Subcutaneous adipose tissue (tissue), 4 donors: ENCODE measurements around the gene MUC22. TPM values are rescaled to one million over a fixed set of nuclear protein-coding genes. Genes with fewer than 3 reads are reported as not detected.

Experiments
- total RNA-seq, 4 donors: library from RNA; depleted of rRNA; stranded (reverse); fragments of >200 nt; gene quantifications; one replicate each; pipeline ENCODE4 v1.1.0, GENCODE V29; 2016
- TF ChIP-seq, protein P1 (sequence below): fragments of 450-650 bp; IDR thresholded peaks from one replicate; pipeline ENCODE4 v1.5.1; 2016; ENCODE audit warnings: low read depth, mild to moderate bottlenecking, control low read depth, antibody characterized with exemption, moderate library complexity

MUC22 gene
- total RNA-seq, 4 donors from 2014 or later: not detected

DNA sequence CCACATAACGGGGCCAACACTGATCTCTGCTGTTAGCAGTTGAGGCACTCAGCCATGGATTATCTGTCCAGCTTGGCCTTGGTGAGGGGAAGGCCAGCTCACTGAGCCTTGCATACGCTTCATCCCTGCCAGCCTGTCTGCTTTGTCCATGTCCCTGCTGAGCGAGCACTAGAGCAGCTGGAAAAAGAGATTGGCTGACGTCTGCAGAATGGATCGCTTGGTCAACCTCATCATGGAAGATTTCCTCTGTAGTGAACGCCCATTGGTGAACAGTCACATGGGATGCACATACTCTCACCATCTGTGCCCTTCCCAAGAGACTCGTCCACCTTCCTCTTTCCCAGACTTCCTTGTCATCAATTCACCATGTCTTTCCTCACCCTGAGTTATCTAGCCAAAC, 26.9 kb downstream of the MUC22 start:
- TF ChIP-seq, protein P1, sequence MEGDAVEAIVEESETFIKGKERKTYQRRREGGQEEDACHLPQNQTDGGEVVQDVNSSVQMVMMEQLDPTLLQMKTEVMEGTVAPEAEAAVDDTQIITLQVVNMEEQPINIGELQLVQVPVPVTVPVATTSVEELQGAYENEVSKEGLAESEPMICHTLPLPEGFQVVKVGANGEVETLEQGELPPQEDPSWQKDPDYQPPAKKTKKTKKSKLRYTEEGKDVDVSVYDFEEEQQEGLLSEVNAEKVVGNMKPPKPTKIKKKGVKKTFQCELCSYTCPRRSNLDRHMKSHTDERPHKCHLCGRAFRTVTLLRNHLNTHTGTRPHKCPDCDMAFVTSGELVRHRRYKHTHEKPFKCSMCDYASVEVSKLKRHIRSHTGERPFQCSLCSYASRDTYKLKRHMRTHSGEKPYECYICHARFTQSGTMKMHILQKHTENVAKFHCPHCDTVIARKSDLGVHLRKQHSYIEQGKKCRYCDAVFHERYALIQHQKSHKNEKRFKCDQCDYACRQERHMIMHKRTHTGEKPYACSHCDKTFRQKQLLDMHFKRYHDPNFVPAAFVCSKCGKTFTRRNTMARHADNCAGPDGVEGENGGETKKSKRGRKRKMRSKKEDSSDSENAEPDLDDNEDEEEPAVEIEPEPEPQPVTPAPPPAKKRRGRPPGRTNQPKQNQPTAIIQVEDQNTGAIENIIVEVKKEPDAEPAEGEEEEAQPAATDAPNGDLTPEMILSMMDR: no peak

DNA sequence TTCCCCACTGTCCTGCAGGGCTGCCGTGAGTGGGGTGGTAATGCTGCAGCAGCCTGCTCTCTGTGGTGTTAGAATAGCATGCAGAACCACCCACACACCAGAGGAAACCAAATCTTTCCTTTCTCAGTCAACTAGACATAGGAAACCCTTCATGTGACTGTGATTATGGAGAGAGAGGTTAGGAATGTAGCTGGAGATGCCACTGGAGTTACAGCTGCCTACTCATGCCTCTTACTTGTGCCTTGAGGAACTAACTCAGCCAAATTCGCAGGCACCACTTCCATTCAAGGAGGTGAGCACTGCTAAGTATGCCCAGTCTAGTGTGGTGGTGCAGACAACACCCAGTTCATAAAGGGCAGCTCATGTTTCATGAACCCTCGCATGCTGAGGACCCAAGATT, 27.4 kb downstream of the MUC22 start:
- TF ChIP-seq, protein P1: no peak

DNA sequence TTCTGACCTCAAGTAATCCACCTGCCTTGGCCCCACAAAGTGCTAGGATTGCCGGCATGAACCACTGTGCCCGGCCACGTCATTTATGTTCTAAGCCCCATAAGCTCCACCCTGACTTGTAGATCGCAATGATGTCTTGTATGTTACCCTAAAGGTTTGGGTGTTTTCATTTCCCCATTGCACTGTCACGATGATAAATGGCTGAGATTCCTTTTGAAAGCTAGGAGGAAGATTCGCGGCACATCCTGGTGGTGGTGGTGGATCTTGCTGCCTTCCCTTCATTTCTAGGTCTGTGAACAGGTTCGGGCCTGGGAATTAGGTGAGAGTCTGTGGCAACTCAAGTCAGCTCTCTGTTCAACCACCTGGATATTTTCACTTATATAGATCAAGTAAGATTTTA, 28.3 kb downstream of the MUC22 start:
- TF ChIP-seq, protein P1: no peak

DNA sequence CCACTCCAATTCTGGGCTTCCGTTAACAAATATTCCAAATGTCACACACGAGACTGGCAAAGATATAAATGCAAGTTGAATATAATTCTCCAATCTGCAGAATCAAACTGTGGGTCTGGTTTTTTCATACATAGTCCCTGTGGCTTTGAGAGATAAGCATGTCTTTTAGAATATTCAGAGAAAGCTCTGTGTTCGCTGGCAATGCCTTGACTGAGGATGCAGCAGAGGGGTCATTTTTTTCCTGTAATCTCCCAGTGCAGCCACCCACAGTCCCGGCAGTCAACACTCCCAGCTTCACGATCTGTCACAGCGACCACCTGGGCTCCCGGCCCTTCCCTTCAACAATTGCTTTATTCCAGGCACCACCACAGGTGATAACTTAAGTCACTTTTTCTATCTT, 30.5 kb downstream of the MUC22 start:
- TF ChIP-seq, protein P1: no peak

DNA sequence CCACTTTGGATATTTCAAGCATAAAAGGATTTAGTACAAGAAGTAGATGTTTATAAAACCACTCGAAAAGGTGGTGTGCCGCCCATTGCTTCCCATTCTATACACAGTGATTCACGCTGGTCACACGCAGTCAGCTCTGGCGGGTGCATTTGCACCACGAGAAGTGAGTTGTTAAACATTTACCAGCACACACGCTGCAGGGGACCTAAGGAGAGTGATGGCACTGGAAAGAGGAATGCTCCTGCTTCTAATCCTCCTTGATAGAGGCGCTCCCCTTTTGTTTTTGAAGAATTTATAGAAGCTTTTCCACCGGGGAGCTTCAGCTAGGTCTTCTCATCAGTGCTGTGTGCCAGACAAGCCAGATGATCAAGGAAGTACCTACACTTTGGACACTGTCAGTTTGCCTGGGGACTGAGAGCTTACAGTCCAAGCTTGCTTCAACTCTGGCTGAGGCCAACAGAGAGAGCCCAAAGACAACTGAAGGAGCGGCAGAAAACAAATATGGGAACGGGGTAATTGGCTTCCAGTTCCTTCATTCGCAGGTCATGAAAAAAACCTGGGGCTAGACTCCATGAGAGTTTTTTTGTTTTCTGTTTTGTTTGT, 31.2 kb downstream of the MUC22 start:
- TF ChIP-seq, protein P1: no peak

DNA sequence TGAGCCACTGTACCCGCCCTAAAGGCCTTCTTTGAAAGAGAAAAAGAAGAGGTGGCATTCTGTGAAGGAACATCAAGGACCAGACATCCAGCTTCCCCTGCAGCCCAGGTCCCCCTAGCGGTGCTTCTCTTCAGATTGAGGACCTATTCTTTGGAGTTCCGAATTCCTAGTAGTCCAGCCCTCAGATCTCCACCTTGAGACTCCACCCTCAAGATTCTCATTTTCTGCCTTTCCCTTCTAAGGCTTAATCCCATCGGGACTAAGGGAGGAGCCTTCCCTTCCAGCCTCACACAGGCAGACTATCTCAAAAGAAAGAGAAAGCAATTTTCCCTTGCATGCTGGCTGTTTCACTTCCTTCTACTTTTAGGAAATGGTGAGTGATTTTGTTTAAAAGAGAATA, 32.5 kb downstream of the MUC22 start:
- TF ChIP-seq, protein P1: no peak

DNA sequence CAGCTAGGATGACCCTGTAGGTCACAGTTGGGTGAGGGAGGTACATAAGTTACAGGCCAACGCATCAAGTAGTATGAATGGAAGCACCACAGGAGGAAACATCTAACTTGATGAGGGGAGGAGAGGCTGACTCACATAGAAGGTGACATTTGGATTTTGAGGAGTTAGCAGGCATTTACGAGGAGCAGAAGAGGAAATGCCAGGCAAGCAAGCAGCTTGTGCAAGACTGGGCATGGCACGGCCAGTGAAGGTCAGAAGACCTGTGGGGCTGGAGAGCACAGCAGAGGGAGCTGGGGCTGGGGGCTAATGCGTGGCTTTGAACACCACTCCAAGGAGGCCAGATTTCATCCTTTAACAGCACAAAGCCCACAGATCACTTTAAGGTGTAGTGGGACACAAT, 37.8 kb downstream of the MUC22 start:
- TF ChIP-seq, protein P1: no peak
